GM12801 (cell line): ENCODE measurements around the gene PKDCC.

Source experiments
- CTCF ChIP-seq: IDR thresholded peaks from one replicate; pipeline ENCODE4 v1.5.1; 2011; ENCODE audit warnings: control low read depth; ENCODE audit not compliant: insufficient read length; ENCODE audit errors: extremely low read depth

PKDCC gene

GRCh38 chr2:42087137-42087856 lies 39.5 kb downstream of the PKDCC start:
- no peak for TF ChIP-seq CTCF

- no peak for TF ChIP-seq CTCF
Observed at GRCh38 chr2:42087857-42088195, 40.0 kb downstream of the PKDCC start.

- TF ChIP-seq CTCF = no peak
Observed at GRCh38 chr2:42089340-42089925, 41.6 kb downstream of the PKDCC start.

- TF ChIP-seq CTCF = no peak
Observed at GRCh38 chr2:42090216-42090615, 42.4 kb downstream of the PKDCC start.

- no peak for TF ChIP-seq CTCF
Observed at GRCh38 chr2:42091671-42092070, 43.9 kb downstream of the PKDCC start.

GRCh38 chr2:42092084-42092996 lies 44.5 kb downstream of the PKDCC start:
- TF ChIP-seq CTCF = no peak

- TF ChIP-seq CTCF = no peak
Observed at GRCh38 chr2:42094114-42094513, 46.3 kb downstream of the PKDCC start.
